Endodermal cell (in vitro differentiated cells): ENCODE measurements around the gene ZNF865. TPM values are rescaled to one million over a fixed set of nuclear protein-coding genes. Genes with fewer than 3 reads are reported as not detected.

Source experiments
- DNase-seq: peaks from one replicate; pipeline ENCODE4 v3.0.0-alpha.2; 2017
- H3K27ac ChIP-seq: 2 replicates; pipeline ENCODE4 v1.5.1; 2013; ENCODE audit warnings: mild to moderate bottlenecking, low read depth, low read length, moderate library complexity
- H3K27me3 ChIP-seq: 2 replicates; pipeline ENCODE4 v1.6.1; 2013; ENCODE audit warnings: mild to moderate bottlenecking, low read length, moderate library complexity; ENCODE audit not compliant: insufficient read depth, control insufficient read depth, poor library complexity, severe bottlenecking
- H3K36me3 ChIP-seq: 2 replicates; pipeline ENCODE4 v1.7.0; 2013; ENCODE audit warnings: mild to moderate bottlenecking, low read length, moderate library complexity; ENCODE audit not compliant: control insufficient read depth, insufficient read depth
- H3K4me1 ChIP-seq: one replicate; pipeline ENCODE4 v1.7.0; 2013; ENCODE audit warnings: low read length; ENCODE audit not compliant: control insufficient read depth, insufficient read depth
- H3K4me3 ChIP-seq: 2 replicates; pipeline ENCODE4 v1.5.1; 2013; ENCODE audit warnings: mild to moderate bottlenecking, low read length, moderate library complexity
- H3K9ac ChIP-seq: 2 replicates; pipeline ENCODE4 v1.6.1; 2013; ENCODE audit warnings: mild to moderate bottlenecking, low read length, moderate library complexity; ENCODE audit not compliant: poor library complexity, severe bottlenecking; ENCODE audit errors: extremely low read depth
- H3K9me3 ChIP-seq: 2 replicates; pipeline ENCODE4 v1.6.1; 2013; ENCODE audit warnings: mild to moderate bottlenecking, low read length, moderate library complexity; ENCODE audit not compliant: control insufficient read depth
- H3K27ac Mint-ChIP-seq: 2 replicates; pipeline ENCODE4 v1.8.0; 2020; ENCODE audit warnings: mixed read lengths
- H3K27me3 Mint-ChIP-seq: 2 replicates; pipeline ENCODE4 v1.8.0; 2021; ENCODE audit warnings: mild to moderate bottlenecking, mixed read lengths; ENCODE audit not compliant: insufficient read depth
- H3K36me3 Mint-ChIP-seq: 2 replicates; pipeline ENCODE4 v1.8.0; 2020; ENCODE audit warnings: low read depth, mixed read lengths
- H3K4me1 Mint-ChIP-seq: 2 replicates; pipeline ENCODE4 v1.8.0; 2020; ENCODE audit warnings: mixed read lengths
- H3K4me3 Mint-ChIP-seq: 2 replicates; pipeline ENCODE4 v1.8.0; 2020; ENCODE audit warnings: mild to moderate bottlenecking, moderate library complexity, mixed read lengths
- H3K9me3 Mint-ChIP-seq: 2 replicates; pipeline ENCODE4 v1.8.0; 2020; ENCODE audit warnings: mild to moderate bottlenecking, mixed read lengths
- CTCF ChIP-seq: fragments of 200-600 bp; sonication (generic); conservative IDR thresholded peaks from 2 replicates; pipeline ENCODE4 v1.5.0; 2021; ENCODE audit warnings: antibody characterized with exemption, mild to moderate bottlenecking
- WGBS, 2 experiments: methylation state at CpG; one replicate each; pipeline versions ENCODE4 v1.1.5 to v1.1.7; 2013; ENCODE audit warnings: missing lambda C conversion rate in 2 of 2, mixed read lengths in 1 of 2; ENCODE audit not compliant: insufficient coverage in 1 of 2, insufficient read length in 1 of 2; 5-methylcytosine and 5-hydroxymethylcytosine counted together
- total RNA-seq, 2 donors: library from RNA; stranded (reverse); fragmentation: NEBNext Ultra II Directional in 1 of 2; extraction: Animal tissue kit (Norgen Biotek cat#: 25700) in 1 of 2; gene quantifications; 2 replicates in 1 of 2; 3 replicates in 1 of 2; pipeline ENCODE4 v1.2.1, GENCODE V29; 2021

The ZNF865 gene
- total RNA-seq, 2 donors from 2014 or later: 14.5 to 14.9 TPM

- peaks cover 2% of the 10 kb centered on the region for H3K4me1 Mint-ChIP-seq
- H3K9me3 Mint-ChIP-seq: no peaks in the 10 kb centered on the region
- H3K27ac Mint-ChIP-seq: no peak overlapping the region
- Histone ChIP-seq H3K9ac (no peak overlapping the region), H3K4me1 (no peaks in the 10 kb centered on the region), H3K9me3 (no peaks in the 10 kb centered on the region), H3K4me3 (no peak overlapping the region), H3K27me3 (no peaks in the 10 kb centered on the region), H3K36me3 (peaks cover 20% of the 10 kb centered on the region), H3K27ac (peak overlapping the region; percentile 11)
- TF ChIP-seq CTCF: no peak
- WGBS, 2 experiments: 93 to 96% methylated on average over 2 to 3 of the region's 3 CpGs
- H3K27me3 Mint-ChIP-seq: no peaks in the 10 kb centered on the region
- peaks cover 27% of the 10 kb centered on the region for H3K36me3 Mint-ChIP-seq
- H3K4me3 Mint-ChIP-seq: no peak overlapping the region
- no peak for DNase-seq
Observed at GRCh38 chr19:55619286-55619685, 13.8 kb downstream of the ZNF865 start.

- Histone ChIP-seq H3K27me3 (no peaks in the 10 kb centered on the region), H3K4me3 (no peak overlapping the region), H3K36me3 (peaks cover 20% of the 10 kb centered on the region), H3K9ac (no peak overlapping the region), H3K27ac (no peak overlapping the region), H3K9me3 (no peaks in the 10 kb centered on the region), H3K4me1 (no peaks in the 10 kb centered on the region)
- H3K36me3 Mint-ChIP-seq: peaks cover 24% of the 10 kb centered on the region
- no peak for TF ChIP-seq CTCF
- DNase-seq: no peak
- WGBS, 2 experiments: 95 to 100% methylated on average over 2 to 12 of the region's 12 CpGs
- H3K4me3 Mint-ChIP-seq: no peak overlapping the region
- no peaks in the 10 kb centered on the region for H3K27me3 Mint-ChIP-seq
- H3K9me3 Mint-ChIP-seq: no peaks in the 10 kb centered on the region
- H3K27ac Mint-ChIP-seq: no peak overlapping the region
- H3K4me1 Mint-ChIP-seq: peaks cover 2% of the 10 kb centered on the region
Observed at GRCh38 chr19:55620410-55621204, 15.2 kb downstream of the ZNF865 start.

- Histone ChIP-seq H3K4me1 (no peaks in the 10 kb centered on the region), H3K36me3 (peaks cover 20% of the 10 kb centered on the region), H3K27me3 (no peaks in the 10 kb centered on the region), H3K4me3 (no peak overlapping the region), H3K9ac (no peak overlapping the region), H3K27ac (no peak overlapping the region), H3K9me3 (no peaks in the 10 kb centered on the region)
- H3K4me1 Mint-ChIP-seq: peaks cover 2% of the 10 kb centered on the region
- H3K36me3 Mint-ChIP-seq: peaks cover 24% of the 10 kb centered on the region
- no peak for TF ChIP-seq CTCF
- WGBS, 2 experiments: 96 to 98% methylated on average over 8 to 9 of the region's 9 CpGs
- H3K27me3 Mint-ChIP-seq: no peaks in the 10 kb centered on the region
- no peak for DNase-seq
- H3K9me3 Mint-ChIP-seq: no peaks in the 10 kb centered on the region
- H3K27ac Mint-ChIP-seq: no peak overlapping the region
- no peak overlapping the region for H3K4me3 Mint-ChIP-seq
Observed at GRCh38 chr19:55621205-55621672, 15.8 kb downstream of the ZNF865 start.
